IPS DF 6.9 (cell line): ENCODE measurements around the gene NDUFB10.
A peak's percentile ranks its signal among the peaks of the same experiment; 100 is the strongest.

Experiments
- DNase-seq: peaks from one replicate; pipeline ENCODE4 v3.0.0-alpha.2; 2013; ENCODE audit warnings: low read depth, low spot score
- H3K27ac ChIP-seq: one replicate; pipeline ENCODE4 v1.5.1; 2013; ENCODE audit warnings: low read length, control low read depth
- H3K27me3 ChIP-seq: 2 replicates; pipeline ENCODE4 v1.6.1; 2013; ENCODE audit warnings: mild to moderate bottlenecking, low read length; ENCODE audit not compliant: control insufficient read depth, insufficient read depth
- H3K36me3 ChIP-seq: 2 replicates; pipeline ENCODE4 v1.6.1; 2013; ENCODE audit warnings: low read length; ENCODE audit not compliant: control insufficient read depth, insufficient read depth
- H3K4me1 ChIP-seq: 2 replicates; pipeline ENCODE4 v1.6.1; 2013; ENCODE audit warnings: low read length; ENCODE audit not compliant: control insufficient read depth, insufficient read depth
- H3K4me3 ChIP-seq: 2 replicates; pipeline ENCODE4 v1.5.1; 2013; ENCODE audit warnings: mild to moderate bottlenecking, low read length
- H3K9me3 ChIP-seq: 2 replicates; pipeline ENCODE4 v1.6.1; 2013; ENCODE audit warnings: low read length, inconsistent platforms; ENCODE audit not compliant: control insufficient read depth, insufficient read depth
- WGBS: extraction: QIAGEN DNeasy Blood & Tissue Kit; methylation state at CpG from one replicate; pipeline ENCODE4 v1.1.7; 2013; ENCODE audit warnings: mixed read lengths, missing lambda C conversion rate; ENCODE audit not compliant: insufficient read length, insufficient coverage; 5-methylcytosine and 5-hydroxymethylcytosine counted together

The NDUFB10 gene

DNA sequence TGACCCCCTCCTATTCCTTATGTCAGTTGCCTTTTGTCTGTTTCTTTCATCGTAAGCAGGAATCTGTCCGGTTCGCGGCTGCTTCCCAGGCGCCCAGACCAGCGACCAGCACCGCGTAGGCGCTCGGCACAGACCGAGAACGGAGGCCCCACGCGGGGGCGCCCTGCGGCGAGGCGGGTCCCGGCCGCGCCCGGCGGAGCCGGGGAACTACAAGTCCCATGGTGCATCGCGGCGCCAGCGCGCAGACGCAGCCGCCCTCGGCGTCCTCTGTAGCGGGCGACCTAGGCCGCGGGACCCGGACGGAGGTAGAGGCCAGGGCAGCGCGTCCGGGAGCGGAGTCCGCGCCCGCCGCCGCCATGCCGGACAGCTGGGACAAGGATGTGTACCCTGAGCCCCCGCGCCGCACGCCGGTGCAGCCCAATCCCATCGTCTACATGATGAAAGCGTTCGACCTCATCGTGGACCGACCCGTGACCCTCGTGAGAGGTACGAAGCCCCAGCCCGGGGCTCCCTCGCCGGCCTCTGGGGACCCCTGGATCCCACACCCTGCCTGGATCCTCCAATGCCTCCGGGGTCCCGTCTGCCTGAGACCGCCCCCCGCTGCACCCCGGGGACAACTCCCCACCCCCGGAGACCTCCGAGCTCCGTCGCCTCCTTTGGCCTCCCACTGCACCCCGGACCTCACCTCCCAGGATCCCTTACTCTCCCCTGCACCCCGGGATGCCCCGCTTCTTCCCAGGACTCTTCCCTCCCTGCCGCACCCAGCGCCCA is at the start of gene NDUFB10:
NDUFB10 (plus strand) TSS at position 270 of the 771 bp plus-strand sequence; CDS start at position 357, 87 bp downstream.
- peak; percentile 79 for DNase-seq
- no peak within 1 kb of the TSS for H3K27ac ChIP-seq
- H3K4me1 ChIP-seq = peaks cover 1% of the 10 kb centered on the region; the same call in 1 of the 2 replicates
- H3K9me3 ChIP-seq = no peaks in the 10 kb centered on the region
- peak within 1 kb of the TSS; percentile 77; the same call in 1 of the 2 replicates for H3K4me3 ChIP-seq
- no peaks in the 10 kb centered on the region for H3K27me3 ChIP-seq
- no CpG with 5 or more reads among the region's 79 CpGs for WGBS
- H3K36me3 ChIP-seq = peaks cover 18% of the 10 kb centered on the region; the same call in 1 of the 2 replicates

DNA sequence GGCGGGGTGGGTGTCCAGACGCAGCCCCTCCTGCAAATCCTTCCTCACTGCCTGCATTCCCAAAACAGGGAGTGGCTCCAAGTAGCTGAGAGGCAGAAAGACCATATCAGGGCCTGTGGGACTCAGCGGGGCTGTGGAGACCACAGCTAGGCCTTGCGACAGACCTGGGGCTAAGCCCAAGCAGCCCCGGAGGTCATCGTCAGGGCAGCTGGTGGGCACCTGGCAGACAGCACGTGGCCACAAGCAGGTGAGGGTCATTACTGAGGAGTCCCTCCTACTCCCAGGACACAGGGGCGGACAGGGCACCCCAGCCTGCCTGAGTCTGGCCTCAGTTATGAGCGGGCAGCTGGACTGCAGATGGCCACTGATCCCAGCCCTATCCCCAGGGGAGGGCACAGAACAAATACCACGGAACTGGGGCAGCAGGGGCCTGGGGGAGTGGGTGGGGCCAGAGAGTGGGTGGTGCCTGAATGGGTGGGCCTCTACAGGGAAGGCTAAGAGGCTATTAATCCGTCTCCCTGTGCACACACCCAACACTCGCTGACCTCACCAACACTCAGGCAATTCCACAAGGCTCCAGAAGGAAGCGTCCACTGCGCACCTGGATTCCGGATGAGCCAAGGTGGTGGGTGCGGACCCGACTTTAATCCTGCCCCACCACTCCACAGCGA is 49.6 kb upstream of the NDUFB10 start:
- no CpG with 5 or more reads among the region's 18 CpGs for WGBS
- no peak for DNase-seq
- Histone ChIP-seq H3K4me1 (0 out of 2 replicates have a peak, but pooled peaks cover 1% of the 10 kb centered on the region), H3K9me3 (no peaks in the 10 kb centered on the region), H3K4me3 (no peak overlapping the region), H3K27me3 (no peaks in the 10 kb centered on the region; the same call in 1 of the 2 replicates), H3K36me3 (no peaks in the 10 kb centered on the region), H3K27ac (no peak overlapping the region)

DNA sequence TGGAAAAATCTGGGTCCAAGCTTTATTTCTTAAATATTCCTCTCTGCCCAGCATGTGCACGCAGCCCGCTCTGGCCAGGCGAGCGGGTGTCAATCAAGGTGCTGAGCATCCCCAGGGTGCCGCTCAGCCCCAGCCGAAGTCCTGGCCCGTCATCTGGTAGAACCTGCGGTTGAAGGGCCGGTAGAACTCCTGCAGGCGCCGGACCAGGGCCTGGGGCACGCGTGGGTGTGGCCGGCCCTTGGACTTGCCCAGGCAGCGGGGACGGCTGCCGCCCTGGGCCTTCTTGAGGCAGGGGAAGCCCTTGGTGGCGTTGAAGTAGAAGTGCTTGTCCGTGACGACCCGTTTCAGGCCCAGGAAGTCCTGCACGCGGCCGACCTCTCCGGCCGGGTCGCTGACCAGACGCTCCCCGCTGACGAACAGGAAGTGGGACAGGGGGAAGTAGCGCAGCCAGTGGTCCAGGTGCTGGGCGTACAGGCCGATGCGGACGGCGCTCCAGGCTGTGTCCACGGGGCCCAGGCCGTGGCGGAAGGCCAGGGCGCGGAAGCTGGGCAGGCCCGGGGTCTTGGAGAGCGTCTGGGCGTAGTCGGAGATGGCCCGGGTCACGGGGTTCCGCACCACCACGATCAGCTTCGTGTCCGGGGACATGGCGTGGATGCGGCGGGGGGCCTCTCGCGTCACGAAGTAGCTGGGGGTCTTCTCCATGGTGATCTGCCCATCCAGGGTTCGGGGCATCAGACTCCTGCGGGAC is 47.7 kb upstream of the NDUFB10 start:
- H3K4me1 ChIP-seq = peaks cover 5% of the 10 kb centered on the region
- H3K27ac ChIP-seq = no peak overlapping the region
- peaks cover 1% of the 10 kb centered on the region; the same call in 1 of the 2 replicates for H3K27me3 ChIP-seq
- H3K9me3 ChIP-seq = no peaks in the 10 kb centered on the region
- WGBS = no CpG with 5 or more reads among the region's 59 CpGs
- H3K36me3 ChIP-seq = no peaks in the 10 kb centered on the region
- DNase-seq = no peak
- H3K4me3 ChIP-seq = no peak overlapping the region

DNA sequence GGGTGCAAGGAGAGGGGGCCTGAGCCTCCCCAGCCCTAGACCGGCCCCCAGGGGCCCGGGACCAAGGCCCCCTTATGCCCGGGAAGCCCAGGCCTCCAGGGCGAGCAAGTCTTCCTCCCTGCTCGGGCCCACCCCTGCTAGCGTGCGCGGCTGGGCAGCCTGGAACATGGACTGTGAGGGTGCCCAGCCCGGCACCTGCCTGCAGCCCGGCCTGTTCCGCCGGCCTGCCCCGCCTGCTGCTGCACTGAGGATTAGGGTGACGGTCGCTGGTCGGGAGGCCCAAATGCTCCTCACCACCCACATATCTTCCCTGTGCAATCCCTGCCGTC is 47.2 kb upstream of the NDUFB10 start:
- Histone ChIP-seq H3K27ac (no peak overlapping the region), H3K4me3 (no peak overlapping the region), H3K9me3 (no peaks in the 10 kb centered on the region), H3K36me3 (no peaks in the 10 kb centered on the region), H3K27me3 (peaks cover 7% of the 10 kb centered on the region), H3K4me1 (peaks cover 10% of the 10 kb centered on the region)
- no peak for DNase-seq
- no CpG with 5 or more reads among the region's 17 CpGs for WGBS

DNA sequence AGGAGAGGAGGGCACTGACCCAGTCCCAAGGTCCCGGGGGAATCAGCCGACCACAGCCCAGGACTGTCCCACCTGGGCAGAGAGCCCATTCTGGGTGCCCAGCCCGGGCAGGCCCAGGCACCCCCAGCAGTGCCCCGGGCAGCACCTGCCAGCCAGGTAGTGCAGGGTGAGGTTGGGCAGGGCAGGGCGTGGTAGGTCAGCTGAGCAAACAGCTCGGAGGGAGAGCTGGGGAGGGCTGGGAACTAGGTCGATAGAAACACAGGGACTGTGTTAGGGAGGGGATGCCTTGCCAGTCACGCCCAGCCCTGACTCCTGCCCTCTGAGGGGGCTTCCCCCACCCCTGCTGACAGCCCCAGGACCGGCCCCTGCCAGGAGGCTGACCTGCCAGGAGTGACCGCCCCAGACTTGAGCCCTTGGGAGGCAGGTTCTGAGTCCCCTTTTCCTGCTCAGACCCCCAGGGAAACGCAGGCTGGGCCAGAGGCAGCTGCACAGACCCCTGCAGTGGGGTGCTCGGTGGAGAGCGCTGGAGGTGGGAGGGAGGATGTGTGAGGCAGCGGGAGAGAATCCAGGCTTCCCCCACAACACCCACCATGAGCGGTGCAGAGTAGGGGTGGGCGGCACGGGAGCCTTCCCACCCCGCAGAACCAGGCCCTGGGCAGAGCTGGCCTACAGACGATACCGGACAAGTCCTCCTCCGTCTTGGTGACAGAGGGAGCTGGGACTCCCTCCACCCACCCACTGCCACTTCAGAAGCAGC is 45.8 kb upstream of the NDUFB10 start:
- Histone ChIP-seq H3K36me3 (no peaks in the 10 kb centered on the region), H3K4me3 (no peak overlapping the region), H3K27ac (no peak overlapping the region), H3K9me3 (no peaks in the 10 kb centered on the region), H3K4me1 (peaks cover 11% of the 10 kb centered on the region), H3K27me3 (peaks cover 15% of the 10 kb centered on the region)
- no peak for DNase-seq
- no CpG with 5 or more reads among the region's 21 CpGs for WGBS

DNA sequence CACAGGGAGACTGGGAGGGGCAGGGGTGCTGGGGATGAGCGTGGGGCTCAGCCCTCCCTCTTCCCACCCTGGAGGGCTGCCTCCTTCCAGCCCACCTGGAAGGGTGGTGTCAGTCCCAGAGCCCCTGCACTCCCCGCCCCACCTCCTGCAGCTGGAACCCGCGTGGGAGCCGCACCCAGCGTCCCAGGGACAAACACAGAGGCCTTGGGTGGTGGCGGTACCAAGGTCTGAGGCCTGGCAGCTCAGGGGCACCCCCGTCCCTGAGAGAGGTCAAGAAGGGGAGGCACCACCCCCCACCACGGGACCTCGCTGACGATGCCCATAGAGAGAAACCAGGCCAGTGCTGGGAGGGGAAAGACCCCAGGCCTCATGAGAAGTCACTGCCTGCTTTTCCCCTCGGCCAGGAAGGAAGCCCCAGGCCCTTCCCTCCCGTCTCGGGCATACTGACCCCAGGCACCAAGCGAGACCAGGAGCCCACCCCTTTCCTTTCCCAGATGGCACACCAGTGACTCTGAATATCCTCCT is 45.2 kb upstream of the NDUFB10 start:
- Histone ChIP-seq H3K4me1 (peaks cover 11% of the 10 kb centered on the region), H3K27ac (no peak overlapping the region), H3K27me3 (peaks cover 21% of the 10 kb centered on the region), H3K9me3 (no peaks in the 10 kb centered on the region), H3K36me3 (no peaks in the 10 kb centered on the region), H3K4me3 (no peak overlapping the region)
- no peak for DNase-seq
- no CpG with 5 or more reads among the region's 15 CpGs for WGBS

DNA sequence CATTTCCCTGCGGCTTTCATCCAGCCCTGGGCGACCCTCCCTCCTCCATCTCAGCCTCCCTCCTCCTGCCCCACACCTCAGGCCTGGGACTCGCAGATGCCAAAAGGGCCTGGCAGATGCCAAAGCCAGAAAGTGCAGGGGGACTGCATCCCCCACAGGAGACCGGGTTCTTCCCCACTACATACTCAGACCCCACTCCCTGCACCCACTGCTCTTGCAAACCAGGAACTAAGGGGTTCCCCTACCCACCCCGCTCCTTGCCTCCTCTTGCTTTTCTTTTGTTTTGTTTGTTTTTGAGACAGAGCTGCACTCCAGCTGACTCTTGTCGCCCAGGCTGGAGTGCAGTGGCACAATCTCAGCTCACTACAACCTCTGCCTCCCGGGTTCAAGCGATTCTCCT is 44.4 kb upstream of the NDUFB10 start:
- no CpG with 5 or more reads among the region's 8 CpGs for WGBS
- Histone ChIP-seq H3K9me3 (no peaks in the 10 kb centered on the region), H3K27me3 (peaks cover 30% of the 10 kb centered on the region), H3K4me1 (peaks cover 11% of the 10 kb centered on the region), H3K4me3 (no peak overlapping the region), H3K27ac (no peak overlapping the region), H3K36me3 (no peaks in the 10 kb centered on the region)
- no peak for DNase-seq

DNA sequence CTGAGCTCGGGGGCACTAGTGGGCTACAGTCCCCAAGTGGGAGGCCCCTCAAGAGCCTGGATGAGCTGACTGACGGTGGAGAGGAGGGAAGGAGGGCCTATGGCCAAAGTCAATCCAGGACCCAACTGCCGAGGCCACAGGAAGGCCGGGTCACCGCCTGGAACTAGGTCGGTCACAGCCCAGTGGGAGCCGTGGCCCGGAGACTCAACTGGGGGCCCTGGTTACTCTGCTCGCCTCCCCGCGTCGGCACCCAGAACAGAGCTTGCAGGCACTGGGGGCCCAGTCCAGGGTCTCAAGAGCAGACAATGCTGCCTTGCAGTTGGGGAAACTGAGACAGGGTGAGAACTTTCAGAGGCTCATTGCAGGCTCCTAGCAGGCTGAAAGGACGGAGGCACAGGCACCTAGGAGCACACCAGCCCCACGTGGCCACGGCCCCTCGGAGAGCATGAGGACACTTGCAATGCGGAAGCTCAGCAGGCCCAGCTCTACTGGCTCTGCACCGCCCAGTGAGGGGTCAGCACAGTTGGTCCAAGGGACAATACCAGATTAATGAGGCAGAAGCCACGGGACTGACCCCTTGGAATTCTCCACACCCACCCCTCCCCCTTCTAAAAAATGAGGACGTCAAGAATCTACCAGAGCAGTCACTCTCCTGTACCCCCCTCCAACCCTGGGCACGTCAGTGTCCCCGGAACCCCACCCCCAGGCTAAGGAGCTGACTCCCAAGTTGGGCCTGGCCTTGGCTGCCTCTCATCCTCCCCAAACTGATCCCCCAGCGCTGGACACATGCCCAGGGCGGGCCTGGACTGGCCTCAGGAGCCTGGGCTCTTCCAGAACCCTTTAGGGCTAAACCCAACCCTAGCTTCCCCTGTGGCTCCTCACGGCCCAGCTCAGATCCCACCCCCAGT is 43.4 kb upstream of the NDUFB10 start:
- H3K4me1 ChIP-seq = peaks cover 14% of the 10 kb centered on the region
- H3K27ac ChIP-seq = no peak overlapping the region
- no peak for DNase-seq
- peaks cover 38% of the 10 kb centered on the region for H3K27me3 ChIP-seq
- H3K4me3 ChIP-seq = no peak overlapping the region
- no peaks in the 10 kb centered on the region for H3K9me3 ChIP-seq
- WGBS = no CpG with 5 or more reads among the region's 25 CpGs
- no peaks in the 10 kb centered on the region for H3K36me3 ChIP-seq

DNA sequence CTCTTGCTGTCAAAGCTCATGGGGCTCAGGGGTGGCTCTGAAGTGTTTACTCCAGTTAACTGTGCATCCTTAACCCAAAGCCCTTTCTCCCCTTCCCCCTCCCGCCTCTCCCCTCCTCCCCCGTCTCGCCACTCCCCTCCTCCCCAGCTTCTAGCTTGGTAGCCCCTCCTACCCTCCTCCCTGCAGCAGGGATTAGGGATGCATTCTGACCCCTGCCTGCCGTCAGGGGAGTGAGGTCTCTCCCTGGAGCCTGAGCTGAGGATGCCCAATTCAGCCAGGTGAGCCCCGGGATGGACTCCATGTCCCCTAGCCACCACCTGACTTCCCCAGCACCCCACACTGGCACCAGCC is 42.7 kb upstream of the NDUFB10 start:
- H3K27me3 ChIP-seq = peaks cover 38% of the 10 kb centered on the region
- H3K4me3 ChIP-seq = no peak overlapping the region

More for the DNA sequence above, 42.7 kb upstream of the NDUFB10 start:
- no peaks in the 10 kb centered on the region for H3K36me3 ChIP-seq
- H3K27ac ChIP-seq = no peak overlapping the region
- H3K4me1 ChIP-seq = peaks cover 14% of the 10 kb centered on the region
- no peaks in the 10 kb centered on the region for H3K9me3 ChIP-seq
- WGBS = no CpG with 5 or more reads among the region's 5 CpGs
- DNase-seq = no peak
